Erythroblast (primary cell): ENCODE data around the gene CPPED1.

Experiments
- DNase-seq, 2 experiments: peaks; one replicate each; lab custom pipeline; 2025; lab: John Stamatoyannopoulos, UW
- GATA1 ChIP-seq: IDR thresholded peaks from 2 replicates; pipeline ENCODE4 v1.6.1; 2011; ENCODE audit warnings: low read depth, mild to moderate bottlenecking, control low read depth, low read length, moderate library complexity
- POLR2A ChIP-seq: IDR thresholded peaks from 2 replicates; pipeline ENCODE4 v1.6.1; 2011; ENCODE audit warnings: mild to moderate bottlenecking, low read length

CPPED1 gene

DNA sequence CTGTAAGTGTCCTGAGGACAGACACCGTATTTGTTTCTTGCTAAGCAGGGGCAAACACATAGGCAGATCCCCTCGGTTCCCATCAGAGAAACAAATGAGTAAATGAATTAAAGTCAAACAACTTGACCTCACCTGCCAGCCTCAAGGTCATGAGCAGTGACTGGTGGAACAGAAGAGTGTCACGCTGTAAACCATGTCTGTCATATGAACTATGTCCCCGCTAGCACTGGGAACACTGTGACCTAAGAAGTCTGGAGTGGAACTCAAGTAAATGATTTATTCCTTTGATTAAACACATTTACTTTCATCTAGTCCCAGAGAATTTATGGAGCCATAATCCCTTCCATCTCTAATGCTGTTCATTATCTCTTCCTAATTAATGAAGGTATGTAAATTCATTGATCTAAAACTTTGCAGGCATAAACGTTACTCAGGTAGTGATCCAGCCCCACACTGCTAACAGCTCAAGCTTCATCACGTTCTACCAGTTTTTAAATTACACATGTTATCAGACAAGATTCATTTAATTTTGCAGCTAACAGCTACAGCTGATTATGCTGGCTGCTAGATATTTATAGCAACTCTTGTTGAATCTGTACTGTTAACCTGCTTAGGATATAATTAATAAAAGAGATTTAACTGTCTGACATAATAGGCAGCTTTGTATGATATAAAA lies 38.7 kb downstream of the CPPED1 start:
- no peak for TF ChIP-seq POLR2A
- no peak for TF ChIP-seq GATA1
- DNase-seq, result no peak

DNA sequence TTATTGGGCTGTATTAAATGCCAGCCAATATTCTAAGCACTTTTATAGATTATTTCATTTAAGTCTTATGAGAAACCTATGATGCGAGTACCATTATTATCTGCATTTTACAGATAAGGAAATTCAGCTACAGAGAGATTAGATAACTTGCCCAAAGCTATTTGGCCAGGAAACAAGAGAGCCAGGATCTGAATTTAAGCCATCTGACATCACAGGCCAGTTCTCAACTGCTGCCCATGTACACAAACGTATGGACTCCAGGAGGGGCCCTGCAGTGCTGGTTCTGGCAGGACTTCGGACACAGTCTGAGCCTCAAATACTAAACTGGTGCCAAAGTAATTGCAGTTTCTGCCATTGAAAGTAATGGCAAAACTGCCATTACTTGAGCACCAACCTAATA lies 40.2 kb downstream of the CPPED1 start:
- TF ChIP-seq GATA1, result no peak
- no peak for TF ChIP-seq POLR2A
- peak; percentile 37 to 81 for DNase-seq

DNA sequence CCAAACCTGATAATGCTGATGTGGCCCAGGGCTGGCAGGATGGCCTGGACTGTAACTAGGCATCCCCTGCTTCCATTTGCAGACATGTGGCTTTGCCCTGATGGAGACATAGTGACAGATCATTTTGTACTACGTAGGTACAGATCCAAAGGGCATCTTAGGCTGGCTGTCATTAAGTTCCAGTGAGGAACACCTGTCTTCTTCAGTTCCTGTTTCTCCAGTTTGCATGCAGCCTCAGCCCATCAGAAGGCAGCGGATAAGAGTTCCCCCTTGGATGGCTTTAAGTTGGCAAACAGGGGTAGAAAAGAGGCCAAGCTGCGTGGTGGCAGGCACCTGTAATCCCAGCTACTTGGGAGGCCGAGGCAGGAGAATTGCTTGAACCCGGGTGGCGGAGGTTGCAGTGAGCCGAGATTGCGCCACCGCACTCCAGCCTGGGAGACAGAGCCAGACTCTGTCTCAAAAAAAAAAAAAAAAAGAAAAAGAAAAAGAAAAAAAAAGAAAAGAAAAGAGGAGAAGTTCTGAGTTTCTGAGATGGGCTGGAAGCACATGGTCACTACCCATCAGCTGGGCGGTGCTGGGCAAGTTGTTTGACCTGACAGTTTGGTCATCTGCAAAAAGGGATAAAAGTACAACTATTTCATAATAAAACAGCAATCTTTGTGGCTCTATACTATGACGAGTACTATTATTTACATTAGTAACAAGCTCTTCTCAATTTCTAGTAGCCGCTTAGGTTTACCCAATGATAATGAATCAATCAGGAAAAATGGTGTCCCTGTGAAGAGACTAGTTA lies 42.7 kb downstream of the CPPED1 start:
- TF ChIP-seq POLR2A (no peak), GATA1 (no peak)
- no peak for DNase-seq

DNA sequence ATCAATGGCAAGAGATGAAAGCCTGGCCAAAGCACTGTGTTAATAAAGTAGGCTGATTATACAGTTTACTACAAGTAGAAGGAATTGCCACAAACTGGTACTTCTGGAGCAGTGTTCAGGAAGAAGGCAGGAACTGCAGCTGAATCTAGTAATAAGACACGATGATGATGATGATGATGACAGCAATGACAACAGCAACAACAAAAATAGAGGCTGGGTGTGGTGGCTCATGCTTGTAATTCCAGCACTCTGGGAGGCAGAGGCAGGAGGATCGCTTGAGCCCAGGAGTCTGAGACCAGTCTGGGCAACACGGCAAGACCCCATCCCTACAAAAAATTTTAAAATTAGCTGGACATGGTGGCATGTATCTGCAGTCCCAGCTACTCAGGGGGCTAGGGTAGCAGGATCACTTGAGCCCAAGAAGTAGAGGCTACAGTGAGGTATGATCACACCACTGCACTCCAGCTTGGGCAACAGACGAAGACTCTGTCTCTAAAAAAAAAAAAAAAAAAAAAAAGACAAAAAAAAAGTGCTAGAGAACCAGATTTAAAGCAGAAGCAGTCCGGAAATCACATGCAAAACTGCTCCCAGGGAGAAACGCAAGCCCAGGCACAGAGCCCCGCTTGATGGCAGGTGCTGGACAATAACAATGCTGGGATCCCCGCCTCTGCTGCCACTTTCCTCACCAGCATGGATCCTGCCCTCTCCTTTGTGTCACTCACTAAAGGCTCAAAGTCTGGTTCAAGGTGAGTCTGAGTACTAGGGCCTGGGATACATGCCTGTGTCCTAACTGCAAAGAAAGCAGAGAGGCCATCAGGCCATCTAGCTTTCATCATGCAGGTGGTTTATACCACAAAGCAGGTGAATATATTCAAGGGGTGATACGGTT lies 44.8 kb downstream of the CPPED1 start:
- DNase-seq, result no peak
- peak; percentile 18 for TF ChIP-seq POLR2A
- no peak for TF ChIP-seq GATA1

DNA sequence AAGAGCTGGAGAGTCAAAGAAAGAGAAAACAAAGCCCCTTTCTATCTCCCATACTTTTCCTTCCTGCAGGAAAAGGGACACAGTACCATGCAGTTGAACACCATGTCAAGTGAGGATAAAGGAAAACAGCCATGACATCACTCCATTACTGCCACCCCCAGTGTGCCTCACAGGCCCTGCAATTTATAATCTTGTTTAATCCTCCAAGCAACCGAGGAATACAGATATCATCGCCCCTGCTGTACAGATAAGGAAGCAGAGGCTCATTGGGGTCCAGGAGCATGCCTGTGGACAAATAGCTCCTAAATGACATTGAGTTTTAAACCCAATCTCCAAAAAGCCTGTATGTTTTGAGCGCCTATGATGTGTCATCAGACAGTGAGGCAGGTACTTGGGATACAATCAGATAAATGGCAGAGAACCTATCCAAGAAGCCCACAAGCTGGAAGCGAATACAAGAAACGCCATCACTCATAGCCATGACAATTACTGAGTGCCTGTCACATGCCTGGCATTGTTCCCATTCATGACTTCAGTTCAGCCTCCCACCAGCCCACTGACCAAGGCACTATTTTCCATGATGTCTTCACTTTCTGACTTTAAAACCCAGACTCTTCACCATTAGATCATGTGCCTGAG lies 45.5 kb downstream of the CPPED1 start:
- no peak for TF ChIP-seq GATA1
- peak; percentile 26 for TF ChIP-seq POLR2A
- DNase-seq, result peak; percentile 61 to 84

DNA sequence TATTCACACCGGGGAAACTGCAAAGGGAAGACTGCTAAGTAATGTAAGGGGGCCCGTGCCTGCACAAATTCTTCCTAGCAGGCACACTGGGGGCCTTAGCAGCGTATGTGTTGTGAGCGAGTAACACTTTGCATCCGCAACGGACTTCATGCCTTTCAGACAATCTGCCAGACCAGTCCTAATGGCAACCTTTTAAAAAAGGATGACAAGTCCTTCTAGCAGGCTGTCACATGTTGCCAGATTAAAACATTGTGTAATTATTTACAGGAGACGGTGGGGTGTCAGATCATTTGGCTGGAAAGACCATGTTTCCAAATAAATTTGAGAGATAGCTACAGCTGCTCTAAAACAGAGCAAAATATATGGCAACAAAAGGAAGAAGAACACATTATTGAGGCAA lies 46.1 kb downstream of the CPPED1 start:
- no peak for DNase-seq
- TF ChIP-seq POLR2A, result no peak
- TF ChIP-seq GATA1, result no peak

DNA sequence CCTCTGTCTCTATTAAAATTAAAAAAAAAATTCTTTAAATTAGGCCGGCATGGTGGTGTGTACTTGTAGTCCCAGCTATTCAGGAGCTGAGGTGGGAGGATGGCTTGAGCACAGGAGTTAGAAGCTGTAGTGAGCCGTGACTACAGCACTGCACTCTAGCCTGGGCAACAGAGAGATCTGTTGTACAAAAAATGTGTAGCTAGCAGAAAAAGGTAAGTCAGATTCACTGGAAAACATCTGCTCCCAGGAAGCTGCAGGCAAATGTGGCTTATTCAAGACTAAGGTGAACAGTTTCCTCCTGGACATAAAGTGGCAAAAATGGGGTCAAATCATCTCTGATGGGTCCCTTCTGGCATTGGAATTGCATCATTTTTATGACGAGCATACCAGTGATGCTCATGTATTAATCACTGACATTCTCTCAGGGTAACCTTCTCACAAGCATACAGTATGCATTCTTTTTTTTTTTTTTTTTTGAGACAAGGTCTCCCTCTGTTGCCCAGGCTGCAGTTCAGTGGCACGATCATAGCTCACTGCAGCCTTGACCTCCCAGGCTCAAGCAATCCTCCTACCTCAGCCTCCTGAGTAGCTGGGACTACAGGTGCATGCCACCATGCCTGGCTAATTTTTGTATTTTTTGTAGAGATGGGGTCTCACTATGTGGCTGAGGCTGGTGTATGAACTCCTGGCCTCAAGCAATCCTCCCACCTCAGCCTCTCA lies 48.7 kb downstream of the CPPED1 start:
- DNase-seq, result no peak
- TF ChIP-seq POLR2A (no peak), GATA1 (no peak)

DNA sequence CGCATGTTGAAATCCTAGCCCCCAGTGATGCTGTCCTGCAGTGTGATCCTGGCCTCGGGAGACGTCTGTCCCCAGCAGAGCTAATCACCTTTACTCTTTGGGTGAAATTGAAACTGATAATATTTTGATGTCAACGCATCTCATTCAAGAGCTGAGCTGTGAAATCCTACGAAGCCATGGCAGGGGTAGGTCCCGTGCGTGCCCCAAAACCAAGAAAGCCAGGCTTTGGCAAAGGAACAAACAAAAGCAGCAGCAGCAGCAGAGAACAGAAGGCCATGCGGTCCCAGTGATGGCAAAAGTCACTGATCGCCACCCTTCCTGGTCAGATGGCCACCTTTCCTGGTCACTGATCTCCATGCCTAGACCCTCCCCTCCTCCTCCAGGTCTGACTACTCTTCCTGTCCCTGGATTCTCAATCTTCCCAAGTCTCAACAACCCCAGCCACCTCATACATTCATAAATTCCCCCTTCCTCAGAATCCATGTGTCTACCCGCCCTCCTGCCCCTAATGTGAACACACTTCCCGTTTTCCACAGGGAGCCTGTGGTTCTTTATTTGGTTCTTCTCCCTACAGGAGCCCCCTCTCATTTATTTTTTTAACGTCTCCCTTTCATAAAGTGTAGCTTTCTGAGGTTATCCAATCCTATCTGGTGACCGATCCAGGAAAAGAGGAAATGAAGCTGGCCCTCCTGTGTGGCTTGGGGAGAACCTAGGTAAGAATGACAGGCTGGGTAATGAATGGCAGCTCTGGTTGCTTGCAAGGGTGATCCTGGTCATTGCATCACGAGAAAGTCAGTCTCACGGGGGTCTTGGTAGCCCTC lies 50.3 kb downstream of the CPPED1 start:
- TF ChIP-seq POLR2A (no peak), GATA1 (no peak)

DNA sequence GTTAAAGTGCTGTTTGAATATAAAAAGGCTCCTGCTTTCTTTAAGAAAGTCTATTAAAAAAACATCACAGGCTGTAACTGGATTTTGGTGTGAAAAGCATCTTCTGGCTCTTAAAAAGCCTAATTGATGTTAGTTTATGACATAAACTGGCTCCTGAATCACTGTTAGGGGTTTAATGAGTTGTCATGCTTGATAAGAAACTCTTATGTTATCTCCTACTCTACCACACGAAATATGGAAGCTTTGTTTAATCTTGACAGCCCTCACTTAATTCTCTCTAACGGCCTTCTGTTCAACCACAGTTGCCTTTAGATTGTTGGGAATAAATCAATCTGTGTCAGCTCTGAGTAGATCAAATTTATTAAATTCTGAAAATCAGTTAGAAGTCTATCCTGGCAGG lies 51.5 kb downstream of the CPPED1 start:
- no peak for TF ChIP-seq POLR2A
- no peak for TF ChIP-seq GATA1
- peak in 1 of 2 experiments; percentile 60 for DNase-seq

More for the DNA sequence above, 50.3 kb downstream of the CPPED1 start:
- no peak for DNase-seq

DNA sequence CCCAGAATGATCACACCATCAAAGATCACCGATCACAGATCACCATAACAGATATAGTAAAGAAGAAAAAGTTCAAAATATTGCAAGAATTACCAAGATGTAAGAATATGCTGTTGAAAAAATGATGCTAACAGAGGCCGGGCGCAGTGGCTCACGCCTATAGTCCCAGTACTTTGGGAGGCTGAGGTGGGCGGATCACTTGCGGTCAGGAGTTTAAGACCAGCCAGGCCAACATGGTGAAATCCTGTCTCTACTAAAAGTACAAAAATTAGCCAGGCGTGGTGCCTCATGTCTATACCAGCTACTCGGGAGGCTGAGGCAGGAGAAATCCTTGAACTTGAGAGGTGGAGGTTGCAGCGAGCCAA lies 53.2 kb downstream of the CPPED1 start:
- no peak for DNase-seq

DNA sequence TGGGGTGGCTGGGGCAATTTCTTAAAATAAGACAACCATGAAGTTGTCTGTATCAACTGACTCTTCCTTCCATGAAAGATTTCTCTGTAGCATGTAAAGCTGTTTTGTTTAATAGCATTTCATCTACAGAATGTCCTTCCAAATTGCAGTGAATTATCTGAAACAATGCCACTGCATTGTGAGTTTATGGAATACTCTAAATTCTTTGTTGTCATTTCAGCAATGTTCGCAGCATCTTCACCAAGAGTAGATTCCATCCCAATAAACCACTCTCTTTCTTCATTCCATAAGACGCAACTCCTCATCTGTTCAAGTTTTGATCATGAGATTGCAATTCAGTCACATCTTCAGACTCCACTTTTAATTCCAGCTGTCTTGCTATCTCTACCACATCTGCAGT lies 54.6 kb downstream of the CPPED1 start:
- TF ChIP-seq GATA1 (no peak), POLR2A (no peak)
- DNase-seq, result no peak

More for the DNA sequence above, 53.2 kb downstream of the CPPED1 start:
- TF ChIP-seq GATA1 (no peak), POLR2A (no peak)

DNA sequence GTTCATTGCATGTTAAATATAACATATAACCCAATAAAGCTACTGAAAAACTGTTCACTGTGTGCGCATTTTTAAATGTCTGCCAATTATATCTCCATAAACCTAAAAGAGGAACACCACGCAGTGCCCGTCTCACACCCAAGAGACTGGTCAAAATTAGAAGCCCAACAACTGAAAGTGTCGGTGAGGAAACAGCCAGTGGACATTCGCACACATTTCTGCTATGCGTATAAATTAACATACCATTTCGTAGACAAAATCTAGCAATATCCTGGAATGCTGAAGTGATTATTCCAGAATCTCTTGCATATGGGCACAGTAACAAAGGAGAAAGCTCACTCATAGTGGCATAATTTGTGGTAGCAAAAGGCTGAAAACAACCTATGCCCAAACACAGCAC lies 55.9 kb downstream of the CPPED1 start:
- TF ChIP-seq POLR2A (no peak), GATA1 (no peak)
- DNase-seq, result no peak
